KG1 (cell line): ENCODE results near the gene ACHE.

ENCODE experiments used
- DNase-seq: peaks from one replicate; lab custom pipeline; 2025; lab: John Stamatoyannopoulos, UW

ACHE gene

GRCh38 chr7:100896732-100897608 is 1.3 kb upstream of the ACHE start:
- no peak for DNase-seq

GRCh38 chr7:100895956-100896731 is 456 bp upstream of the ACHE start:
- DNase-seq = no peak

- DNase-seq = no peak
Measured at GRCh38 chr7:100894860-100895700, 608 bp downstream of the ACHE start.

- DNase-seq = no peak
Measured at GRCh38 chr7:100893910-100894721, 1.6 kb downstream of the ACHE start.

- DNase-seq = no peak
Measured at GRCh38 chr7:100893318-100893895, 2.3 kb downstream of the ACHE start.

- no peak for DNase-seq
Measured at GRCh38 chr7:100892364-100893317, 3.0 kb downstream of the ACHE start.

- no peak for DNase-seq
Measured at GRCh38 chr7:100891568-100892247, 4.0 kb downstream of the ACHE start.

- DNase-seq = no peak
Measured at GRCh38 chr7:100890653-100891567, 4.8 kb downstream of the ACHE start.

GRCh38 chr7:100888988-100889750 is 6.5 kb downstream of the ACHE start, which contains the start of gene UFSP1:
UFSP1 (minus strand) TSS chr7:100889715; CDS start chr7:100889271, 444 bp downstream.
- DNase-seq = no peak

- DNase-seq = no peak
Measured at GRCh38 chr7:100888291-100888987, 7.2 kb downstream of the ACHE start.

- no peak for DNase-seq
Measured at GRCh38 chr7:100887516-100888290, 8.0 kb downstream of the ACHE start.

GRCh38 chr7:100886936-100887515 is 8.7 kb downstream of the ACHE start:
- no peak for DNase-seq

GRCh38 chr7:100886142-100886935 is 9.3 kb downstream of the ACHE start:
- no peak for DNase-seq

GRCh38 chr7:100885440-100886141 is 10.1 kb downstream of the ACHE start:
- DNase-seq = no peak
